HEK293 (cell line): ENCODE results near the gene YPEL1.

Experiments
- CTCF ChIA-PET: fragments of 350-600 bp; formaldehyde crosslinking; extraction: SDS; loops from one replicate; lab custom pipeline; 2021; ENCODE audit warnings: antibody characterized with exemption; lab: Yijun Ruan, JAX
- POLR2A ChIA-PET: fragments of 300-600 bp; formaldehyde crosslinking; extraction: SDS; loops from one replicate; lab custom pipeline; 2020; ENCODE audit warnings: antibody characterized with exemption, inconsistent platforms; lab: Yijun Ruan, JAX
- H3K27ac ChIP-seq: fragments of 200-500 bp; sonication (Bioruptor generic); 2 replicates; pipeline ENCODE4 v1.5.1; 2014; ENCODE audit warnings: low read depth, low read length, control low read depth, inconsistent platforms; ENCODE audit errors: extremely low read depth
- H3K36me3 ChIP-seq, 2 experiments: fragments of 200-500 bp in 1 of 2; sonication (Bioruptor generic) in 1 of 2; 1 replicate in 1 of 2; 2 replicates in 1 of 2; pipeline ENCODE4 v1.5.1; 2014 to 2017; ENCODE audit warnings: inconsistent platforms in 2 of 2, low read length in 2 of 2; ENCODE audit not compliant: control insufficient read depth in 2 of 2, insufficient read depth in 1 of 2
- H3K4me1 ChIP-seq: fragments of 200-500 bp; sonication (Bioruptor generic); 2 replicates; pipeline ENCODE4 v1.5.1; 2014; ENCODE audit warnings: mild to moderate bottlenecking, low read length, inconsistent platforms; ENCODE audit not compliant: control insufficient read depth, insufficient read depth
- H3K4me3 ChIP-seq: 2 replicates; pipeline ENCODE4 v1.5.1; 2011; ENCODE audit warnings: low read depth, mild to moderate bottlenecking, control low read depth, low read length, moderate library complexity
- H3K9me3 ChIP-seq: fragments of 200-500 bp; sonication (Bioruptor generic); 2 replicates; pipeline ENCODE4 v1.5.1; 2014; ENCODE audit warnings: low read depth, low read length, inconsistent platforms; ENCODE audit not compliant: control insufficient read depth, insufficient read depth
- HOXA7 ChIP-seq: sonication (generic); formaldehyde crosslinking; IDR thresholded peaks from 2 replicates; pipeline ENCODE4 v1.8.1; 2022; ENCODE audit warnings: missing genetic modification reagents, borderline replicate concordance
- PBX3 ChIP-seq: sonication (generic); formaldehyde crosslinking; IDR thresholded peaks from 2 replicates; pipeline ENCODE4 v1.8.1; 2022; ENCODE audit warnings: mild to moderate bottlenecking, moderate library complexity, missing genetic modification reagents
- SCRT1 ChIP-seq: fragments of 450-650 bp; formaldehyde crosslinking; IDR thresholded peaks from 2 replicates; pipeline ENCODE4 v1.5.1; 2016; ENCODE audit warnings: missing biosample characterization, missing genetic modification characterization, borderline replicate concordance
- TRIM28 ChIP-seq: IDR thresholded peaks from 2 replicates; pipeline ENCODE4 v1.6.1; 2011; ENCODE audit warnings: low read length, control low read depth, borderline replicate concordance
- ZBTB21 ChIP-seq: fragments of 450-650 bp; formaldehyde crosslinking; IDR thresholded peaks from 2 replicates; pipeline ENCODE4 v1.5.1; 2017; ENCODE audit warnings: missing biosample characterization, missing genetic modification characterization
- ZFP37 ChIP-seq: fragments of 450-650 bp; formaldehyde crosslinking; IDR thresholded peaks from 2 replicates; pipeline ENCODE4 v1.5.1; 2016; ENCODE audit warnings: missing biosample characterization, missing genetic modification characterization
- ZFP41 ChIP-seq: fragments of 450-650 bp; formaldehyde crosslinking; IDR thresholded peaks from 2 replicates; pipeline ENCODE4 v1.5.1; 2016; ENCODE audit warnings: missing biosample characterization, missing genetic modification characterization, borderline replicate concordance
- ZNF132 ChIP-seq: fragments of 450-650 bp; formaldehyde crosslinking; IDR thresholded peaks from 2 replicates; pipeline ENCODE4 v1.5.1; 2017; ENCODE audit warnings: missing biosample characterization, missing genetic modification characterization, borderline replicate concordance
- ZNF146 ChIP-seq: fragments of 450-650 bp; formaldehyde crosslinking; IDR thresholded peaks from 2 replicates; pipeline ENCODE4 v1.5.1; 2016; ENCODE audit warnings: missing biosample characterization, missing genetic modification characterization
- ZNF23 ChIP-seq: fragments of 450-650 bp; formaldehyde crosslinking; IDR thresholded peaks from 2 replicates; pipeline ENCODE4 v1.5.1; 2016; ENCODE audit warnings: missing biosample characterization, missing genetic modification characterization, borderline replicate concordance
- ZNF510 ChIP-seq: fragments of 450-650 bp; formaldehyde crosslinking; IDR thresholded peaks from 2 replicates; pipeline ENCODE4 v1.5.1; 2018; ENCODE audit warnings: mild to moderate bottlenecking, missing genetic modification characterization, missing biosample characterization; ENCODE audit not compliant: insufficient replicate concordance
- ZNF558 ChIP-seq: fragments of 450-650 bp; formaldehyde crosslinking; IDR thresholded peaks from 2 replicates; pipeline ENCODE4 v1.5.1; 2016; ENCODE audit warnings: missing biosample characterization, missing genetic modification characterization
- ZNF585B ChIP-seq: fragments of 450-650 bp; formaldehyde crosslinking; IDR thresholded peaks from 2 replicates; pipeline ENCODE4 v1.5.1; 2016; ENCODE audit warnings: missing biosample characterization, missing genetic modification characterization
- ZNF629 ChIP-seq: fragments of 450-650 bp; formaldehyde crosslinking; IDR thresholded peaks from 2 replicates; pipeline ENCODE4 v1.5.1; 2017; ENCODE audit warnings: missing biosample characterization, missing genetic modification characterization
- ZNF645 ChIP-seq: fragments of 450-650 bp; formaldehyde crosslinking; IDR thresholded peaks from 2 replicates; pipeline ENCODE4; 2016; ENCODE audit warnings: missing biosample characterization, missing genetic modification characterization
- ZNF701 ChIP-seq: fragments of 450-650 bp; formaldehyde crosslinking; IDR thresholded peaks from 2 replicates; pipeline ENCODE4 v1.5.1; 2016; ENCODE audit warnings: missing biosample characterization, missing genetic modification characterization
- ZNF707 ChIP-seq: fragments of 450-650 bp; formaldehyde crosslinking; IDR thresholded peaks from 2 replicates; pipeline ENCODE4 v1.5.1; 2016; ENCODE audit warnings: missing biosample characterization, missing genetic modification characterization
- ZNF747 ChIP-seq: fragments of 450-650 bp; formaldehyde crosslinking; IDR thresholded peaks from 2 replicates; pipeline ENCODE4 v1.5.1; 2016; ENCODE audit warnings: missing biosample characterization, missing genetic modification characterization
- ZSCAN4 ChIP-seq: fragments of 450-650 bp; formaldehyde crosslinking; IDR thresholded peaks from 2 replicates; pipeline ENCODE4 v1.5.1; 2017; ENCODE audit warnings: missing biosample characterization, missing genetic modification characterization

The YPEL1 gene

GRCh38 chr22:21663738-21664137 lies 71.9 kb downstream of the YPEL1 start (continued):
- TF ChIP-seq ZNF558 (no peak), ZNF585B (no peak)

- no peaks in the 10 kb centered on the region for H3K4me1 ChIP-seq
- no peak overlapping the region for H3K4me3 ChIP-seq
- no peak for TF ChIP-seq ZFP41
- TF ChIP-seq TRIM28: no peak
- TF ChIP-seq ZNF146 (tag by site-specific recombination): peak; percentile 76
- TF ChIP-seq, all 188 proteins: peak for 1
- CTCF ChIA-PET: no interaction called here
- POLR2A ChIA-PET: no interaction called here
- no peak overlapping the region for H3K27ac ChIP-seq
- no peaks in the 10 kb centered on the region for H3K9me3 ChIP-seq
- no peaks in the 10 kb centered on the region for H3K36me3 ChIP-seq
Observed at GRCh38 chr22:21661991-21662390, 73.6 kb downstream of the YPEL1 start.

- CTCF ChIA-PET: interaction anchor here (1.9 kb wide), 1 partner anchor 14 kb away, joined by 6 read pairs; no protein-coding TSS in a partner anchor
- POLR2A ChIA-PET: no interaction called here
- TF ChIP-seq ZNF707: no peak
- TF ChIP-seq ZNF146 (tag by site-specific recombination): no peak
- no peak for TF ChIP-seq ZNF23 (tag by site-specific recombination)
- TF ChIP-seq ZFP37 (tag by site-specific recombination): no peak
- TF ChIP-seq HOXA7 (CRISPR knock-in tag): no peak
- no peak for TF ChIP-seq SCRT1 (tag by site-specific recombination)
- TF ChIP-seq ZNF645: no peak
- no peak for TF ChIP-seq ZNF510 (tag by site-specific recombination)
- TF ChIP-seq ZNF747 (tag by site-specific recombination): no peak
- TF ChIP-seq ZSCAN4: no peak
- no peak for TF ChIP-seq ZNF132
- TF ChIP-seq PBX3 (CRISPR knock-in tag): no peak
- TF ChIP-seq, all 188 proteins: peak for 0
- no peaks in the 10 kb centered on the region for H3K4me1 ChIP-seq
- H3K27ac ChIP-seq: no peak overlapping the region
- no peaks in the 10 kb centered on the region for H3K36me3 ChIP-seq
- H3K9me3 ChIP-seq: no peaks in the 10 kb centered on the region
- H3K4me3 ChIP-seq: no peak overlapping the region
Observed at GRCh38 chr22:21660904-21661303, 74.7 kb downstream of the YPEL1 start.

- POLR2A ChIA-PET: no interaction called here
- peaks cover 0 to under 1% of the 10 kb centered on the region in 2 experiments; a peak in 2 of 3 replicates for H3K36me3 ChIP-seq
- TF ChIP-seq ZNF701 (tag by site-specific recombination): no peak
- TF ChIP-seq ZNF629: peak; percentile 58; the same call in 1 of the 2 replicates
- peak; percentile 27; the same call in 1 of the 2 replicates for TF ChIP-seq ZBTB21 (tag by site-specific recombination)
- no peak overlapping the region for H3K4me3 ChIP-seq
- H3K4me1 ChIP-seq: no peaks in the 10 kb centered on the region
- CTCF ChIA-PET: interaction anchor here (0.5 to 1.9 kb wide), 6 partner anchors 13 to 542 kb away, joined by 3 to 8 read pairs (median 4); partner anchors contain the start of gene SDF2L1
- H3K27ac ChIP-seq: no peak overlapping the region
- H3K9me3 ChIP-seq: no peaks in the 10 kb centered on the region
Observed at GRCh38 chr22:21659864-21660525, 75.6 kb downstream of the YPEL1 start.
